Measurements from ENCODE around the gene MRPS11.
"Not testable (repeated sequence)": the region's sequence is repeated elsewhere in the genome, so short reads cannot be mapped to it uniquely, and the experiment has no call there.

Gene MRPS11

GRCh38 chr15:88456733-88457132, 10.8 kb upstream of the MRPS11 start:
- no peak for DNase-seq

DNA sequence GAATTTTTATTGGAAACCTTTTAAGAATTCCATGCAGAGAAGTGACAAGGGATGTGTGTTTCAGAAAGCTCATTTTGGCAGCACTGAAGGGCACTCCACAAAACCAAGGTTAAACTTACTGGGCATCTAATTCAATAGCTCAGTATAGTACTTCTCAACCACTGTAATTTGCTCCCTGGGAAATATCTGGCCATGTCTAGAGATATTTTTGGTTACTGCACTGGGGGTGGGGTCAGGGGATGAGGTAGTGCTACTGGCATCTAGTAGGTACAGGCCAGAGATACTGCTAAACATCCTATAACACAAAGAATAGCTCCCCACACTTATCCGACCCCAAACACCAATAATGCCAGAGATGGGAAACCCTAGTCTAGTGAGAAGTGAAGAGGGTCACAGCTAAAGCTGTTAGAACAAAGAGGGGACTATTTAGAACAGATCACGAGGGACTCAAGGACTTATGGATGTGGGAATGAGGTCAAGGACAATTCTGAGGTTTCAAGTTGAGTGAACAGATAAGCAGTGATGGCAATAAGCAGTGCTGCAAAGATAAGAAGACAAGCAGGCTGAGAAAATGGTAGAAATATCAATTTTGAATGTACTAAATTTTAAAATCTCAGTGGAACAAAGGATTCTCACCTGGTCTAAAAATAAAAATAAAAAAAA, 3.5 kb upstream of the MRPS11 start:
- DNase-seq: no peak

DNA sequence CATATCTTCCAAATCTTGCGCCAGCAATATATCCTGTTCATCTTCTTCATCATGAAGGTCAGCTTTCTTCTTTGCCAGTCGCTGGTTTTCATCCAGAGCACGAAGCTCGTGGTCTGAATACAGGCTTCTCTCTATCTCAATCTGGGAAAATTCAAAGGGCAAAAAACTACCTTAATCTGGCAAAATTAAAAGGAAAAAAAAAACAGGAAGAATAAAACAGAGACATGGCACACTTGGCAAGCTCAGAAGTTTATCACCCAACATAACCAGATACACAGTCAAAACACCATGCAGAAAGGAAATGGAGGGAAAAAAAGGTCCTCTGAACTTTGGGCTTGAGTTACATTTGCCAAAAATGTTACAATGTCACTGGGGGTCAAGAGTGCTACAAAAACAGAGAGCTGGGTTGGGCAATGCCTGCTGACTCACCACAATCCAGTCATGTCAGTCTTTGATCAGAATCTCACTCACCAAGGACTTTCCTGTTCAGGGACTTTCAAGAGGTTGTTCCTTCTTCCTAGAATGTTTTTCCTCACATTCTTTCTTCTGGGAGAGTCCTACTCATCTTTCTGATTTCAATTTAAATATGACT, 1.8 kb upstream of the MRPS11 start:
- DNase-seq: no peak

- DNase-seq: no peak
Observed at GRCh38 chr15:88467935-88468528, 524 bp downstream of the MRPS11 start.

DNA sequence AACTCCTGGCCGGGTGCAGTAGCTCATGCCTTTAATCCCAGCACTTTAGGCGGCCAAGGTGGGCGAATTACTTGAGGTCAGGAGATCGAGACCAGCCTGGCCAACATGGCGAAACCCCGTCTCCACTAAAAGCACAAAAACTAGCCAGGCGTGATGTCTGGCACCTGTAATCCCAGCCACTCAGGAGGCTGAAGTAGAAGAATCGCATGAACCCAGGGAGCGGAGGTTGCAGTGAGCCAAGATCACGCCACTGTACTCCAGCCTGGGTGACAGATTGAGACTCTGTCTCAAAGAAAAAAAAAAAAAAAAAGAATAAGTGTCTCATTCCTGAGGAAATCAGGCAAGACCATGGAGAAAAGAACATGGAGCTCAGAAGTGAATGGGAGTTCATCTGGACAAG, 1.2 kb downstream of the MRPS11 start:
- DNase-seq: not testable (repeated sequence)

DNA sequence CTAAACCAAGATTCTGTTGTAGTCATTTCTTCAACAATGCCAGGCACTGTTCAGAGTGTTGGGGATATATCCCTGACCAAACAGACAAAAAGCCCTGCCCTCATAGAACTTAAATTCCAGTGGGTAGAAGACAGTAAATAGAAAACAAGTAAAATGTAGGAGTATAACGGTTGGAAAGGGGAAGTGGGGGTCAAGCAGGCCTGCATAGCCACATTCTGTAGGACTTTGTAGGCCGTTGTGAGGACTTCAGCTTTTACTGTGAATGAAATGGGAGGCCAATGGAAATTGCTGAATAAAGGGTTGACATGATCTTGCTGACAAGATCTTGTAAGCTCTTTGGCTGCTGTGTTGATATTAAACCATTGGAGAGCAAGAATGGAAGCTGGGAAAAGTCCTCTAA, 1.8 kb downstream of the MRPS11 start:
- no peak for DNase-seq

GRCh38 chr15:88470625-88471372, 3.3 kb downstream of the MRPS11 start:
- no peak for DNase-seq

GRCh38 chr15:88472225-88472624, 4.7 kb downstream of the MRPS11 start:
- no peak for DNase-seq

GRCh38 chr15:88473661-88474293, 6.3 kb downstream of the MRPS11 start:
- not testable (repeated sequence) for DNase-seq

DNA sequence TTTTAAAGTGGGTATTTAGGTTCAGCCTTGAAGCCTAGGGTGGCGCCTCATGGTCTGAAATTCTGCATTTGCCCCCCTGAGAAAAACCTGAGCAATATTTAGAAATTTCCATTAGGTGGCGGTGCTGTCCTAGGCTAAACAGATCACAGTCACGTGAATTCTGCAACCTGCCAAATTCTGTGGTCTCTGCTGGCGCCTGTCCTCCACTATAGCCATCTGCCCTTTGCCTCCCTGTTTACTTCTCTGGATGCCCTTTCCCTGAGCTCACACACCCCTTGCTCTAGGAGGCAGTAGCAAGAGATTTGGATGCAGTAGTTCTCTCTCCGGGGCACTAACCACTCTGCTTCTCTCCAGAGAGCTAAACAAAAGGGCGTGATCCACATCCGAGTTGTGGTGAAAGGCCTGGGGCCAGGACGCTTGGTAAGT, 9.1 kb downstream of the MRPS11 start:
- no peak for DNase-seq

- DNase-seq: no peak
Observed at GRCh38 chr15:88477126-88477525, 9.6 kb downstream of the MRPS11 start.

DNA sequence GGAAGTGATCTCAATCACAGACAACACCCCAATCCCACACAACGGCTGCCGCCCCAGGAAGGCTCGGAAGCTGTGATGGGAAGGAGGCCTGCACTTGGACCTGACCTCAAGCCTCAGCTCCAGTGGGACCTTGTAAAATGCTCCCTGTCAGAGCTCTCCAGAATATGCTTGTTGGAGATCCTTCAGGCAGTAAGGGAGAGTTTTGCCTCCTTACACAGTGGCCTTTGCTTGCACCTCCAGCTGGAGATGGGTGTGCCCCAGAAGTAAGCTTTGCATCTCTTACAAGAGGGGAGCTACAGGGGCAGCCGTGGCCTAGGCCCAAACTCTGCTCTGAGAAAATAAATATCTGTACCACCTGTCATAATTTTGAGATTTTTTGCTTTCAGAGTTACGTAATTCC, 10.4 kb downstream of the MRPS11 start:
- DNase-seq: no peak

- no peak for DNase-seq
Observed at GRCh38 chr15:88479169-88479568, 11.7 kb downstream of the MRPS11 start.

DNA sequence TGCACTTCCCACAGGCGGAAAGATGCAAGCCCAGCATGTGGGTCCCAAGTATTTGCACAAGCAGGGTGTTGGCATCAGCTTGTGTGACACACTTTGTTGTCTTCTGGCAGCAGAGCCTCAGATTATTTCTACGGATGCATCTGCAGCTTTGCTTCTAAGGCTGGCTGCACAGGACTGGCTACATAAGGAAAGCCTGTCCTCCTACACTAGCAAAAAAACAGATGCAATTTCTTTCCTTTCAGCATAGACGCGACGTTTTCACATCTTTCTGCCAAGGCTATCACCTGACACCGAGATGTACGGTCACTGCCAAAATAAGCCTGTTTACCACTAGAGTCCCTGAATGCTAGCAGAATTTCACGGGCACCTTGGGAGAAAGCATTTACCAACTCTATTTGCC, 13.5 kb downstream of the MRPS11 start:
- DNase-seq: no peak

DNA sequence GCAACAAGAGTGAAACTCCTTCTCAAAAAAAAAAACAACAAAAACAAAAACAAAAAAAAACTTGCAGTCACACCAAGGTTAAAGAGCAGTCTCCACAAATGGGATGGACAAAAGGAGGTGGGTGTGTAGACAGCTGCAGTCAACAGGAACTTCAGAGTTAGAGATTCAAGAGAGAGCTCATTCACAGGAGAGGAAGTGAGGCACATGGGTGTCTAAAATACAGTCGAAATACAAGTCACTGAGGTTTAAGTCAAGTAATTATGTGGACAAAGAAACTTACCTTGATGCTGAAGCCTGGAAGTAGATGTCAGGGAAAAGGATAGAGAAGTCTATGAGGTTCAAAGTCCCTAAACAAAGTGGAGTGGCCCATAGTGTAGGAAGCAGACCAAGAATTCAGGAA, 14.8 kb downstream of the MRPS11 start:
- DNase-seq: no peak

GRCh38 chr15:88484682-88485331, 17.3 kb downstream of the MRPS11 start:
- DNase-seq: no peak

DNA sequence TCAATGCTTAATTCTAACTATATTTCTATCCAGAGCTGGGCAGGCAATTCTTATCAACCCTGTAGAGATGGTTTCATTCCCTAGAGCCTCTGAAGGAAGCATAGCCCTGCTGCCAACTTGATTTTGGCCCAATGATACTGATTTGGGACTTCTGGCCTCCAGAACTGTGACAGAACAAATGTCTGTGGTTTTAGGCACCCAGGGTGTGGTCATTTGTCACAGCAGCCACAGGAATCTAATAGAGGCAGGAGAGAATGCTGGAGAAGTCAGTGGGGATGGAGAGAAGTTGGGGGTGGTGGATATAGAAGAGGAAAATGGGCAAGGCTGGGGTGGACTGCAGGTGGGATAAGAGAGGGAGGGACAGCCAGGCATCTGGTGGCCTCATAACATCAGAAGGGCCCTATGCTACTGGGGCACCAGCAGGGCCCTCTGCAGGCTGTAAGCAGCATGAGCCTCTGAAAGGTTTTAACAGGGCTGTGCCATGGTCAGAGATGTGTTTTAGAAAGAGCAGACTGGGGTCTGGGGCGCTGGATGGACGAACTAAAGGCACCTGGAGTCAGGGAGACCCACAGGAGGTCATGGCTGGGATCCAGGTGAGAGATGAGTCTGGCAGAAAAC, 19.8 kb downstream of the MRPS11 start:
- no peak for DNase-seq

DNA sequence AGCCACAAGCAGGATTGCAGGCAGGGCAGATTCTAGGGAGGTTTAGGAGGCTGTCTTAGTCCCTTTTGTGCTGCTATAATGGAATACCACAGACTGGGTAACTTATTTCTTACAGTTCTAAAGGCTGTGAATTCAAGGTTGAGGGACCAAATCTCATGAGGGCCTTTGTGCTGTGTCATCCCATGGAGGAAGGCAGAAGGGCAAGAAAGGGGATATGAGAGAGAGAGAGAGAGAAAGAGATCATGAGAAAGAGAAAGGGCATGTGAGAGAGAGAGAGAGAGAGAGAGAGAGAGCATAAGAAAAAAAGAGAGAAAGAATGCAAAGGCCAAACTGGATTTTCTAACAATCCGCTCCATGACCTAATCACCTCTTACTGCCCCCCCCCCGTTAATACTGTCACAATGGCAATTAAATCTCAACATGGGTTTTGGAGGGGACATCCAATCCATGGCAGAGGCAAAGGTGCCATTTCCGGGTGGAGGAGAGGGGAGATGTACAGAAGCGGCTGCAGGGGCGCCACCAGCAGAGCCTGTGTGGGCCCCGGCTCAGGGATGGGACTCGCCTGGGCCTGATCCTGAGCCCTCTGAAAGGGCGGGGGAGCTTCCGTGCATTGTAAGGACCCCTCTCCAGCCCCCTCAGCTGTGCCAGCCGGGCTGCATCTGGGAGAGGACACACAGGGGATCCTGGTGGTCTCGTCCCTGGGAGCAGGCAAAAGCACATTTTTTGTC, 20.5 kb downstream of the MRPS11 start:
- DNase-seq: no peak

DNA sequence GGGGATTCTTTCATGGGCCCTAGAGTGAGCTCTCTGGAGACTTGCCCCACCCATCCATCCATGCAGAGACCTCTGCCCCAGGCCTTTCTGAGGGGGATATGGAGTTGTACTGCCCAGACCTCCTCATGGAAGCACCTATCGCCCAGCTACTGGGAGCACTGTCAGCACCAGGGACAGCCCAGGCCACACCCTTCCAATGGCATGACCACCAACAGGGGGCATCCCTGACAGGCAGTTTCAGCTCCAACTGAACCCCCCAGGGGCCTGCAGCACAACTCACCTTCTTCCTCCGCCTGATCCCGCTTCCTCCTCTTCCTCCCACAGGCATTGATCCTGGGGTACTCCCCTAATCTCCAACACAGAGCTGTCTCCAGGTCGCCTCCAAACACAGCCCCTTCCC, 21.8 kb downstream of the MRPS11 start:
- no peak for DNase-seq

GRCh38 chr15:88490036-88490435, 22.5 kb downstream of the MRPS11 start:
- no peak for DNase-seq

DNA sequence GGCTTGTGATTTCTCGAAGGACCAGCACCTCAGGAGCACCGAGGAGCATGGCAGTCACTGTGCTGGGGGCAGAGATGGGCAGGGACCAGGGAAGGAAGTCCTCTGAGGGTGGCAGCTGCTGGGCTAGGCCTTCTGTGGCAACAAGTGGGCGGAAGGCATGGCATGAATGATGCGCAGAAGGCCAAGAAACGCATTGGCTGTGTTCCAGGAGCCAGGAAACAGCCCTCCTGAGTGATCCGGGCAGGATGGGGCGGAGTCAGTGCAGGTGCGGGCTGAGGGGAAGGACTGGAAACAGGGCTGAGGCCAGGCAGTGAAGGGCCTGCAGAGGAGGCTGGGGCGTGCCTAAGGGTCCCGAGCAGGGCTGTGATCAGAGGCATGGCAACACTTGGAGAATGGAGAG, 23.6 kb downstream of the MRPS11 start:
- no peak for DNase-seq

- no peak for DNase-seq
Observed at GRCh38 chr15:88493844-88494243, 26.3 kb downstream of the MRPS11 start.
